Measurements from ENCODE around the gene TTC16. TPM values are rescaled to one million over a fixed set of nuclear protein-coding genes. Genes with fewer than 3 reads are reported as not detected.
A peak's percentile ranks its signal among the peaks of the same experiment; 100 is the strongest.

Gene TTC16
- total and polyA plus RNA-seq, 12 donors = under 0.01 to 1.0 (median 0.32) TPM; not detected in 2

GRCh38 chr9:127765418-127765817 is 49.5 kb downstream of the TTC16 start:
- H3K36me3 ChIP-seq (replicated peaks in 1 of 2) = no peaks in the 10 kb centered on the region
- no peak overlapping the region for H3K4me3 ChIP-seq
- no peak for DNase-seq
- H3K27ac ChIP-seq = no peak overlapping the region
- no peaks in the 10 kb centered on the region for H3K9me3 ChIP-seq (replicated peaks in 1 of 3)
- no peak for TF ChIP-seq POLR2A (IDR thresholded peaks at IDR 0.05)
- TF ChIP-seq CTCF (IDR thresholded peaks at IDR 0.05) = no peak
- WGBS, 4 donors = 73 to 83% (median 78%) methylated on average over 1 of the region's 1 CpG
- H3K27me3 ChIP-seq = no peaks in the 10 kb centered on the region
- H3K4me1 ChIP-seq (replicated peaks in 1 of 2) = peaks cover 0 to 18% of the 10 kb centered on the region in 2 donors
- intact Hi-C loops (cut with DNase I) = no loop called here

DNA sequence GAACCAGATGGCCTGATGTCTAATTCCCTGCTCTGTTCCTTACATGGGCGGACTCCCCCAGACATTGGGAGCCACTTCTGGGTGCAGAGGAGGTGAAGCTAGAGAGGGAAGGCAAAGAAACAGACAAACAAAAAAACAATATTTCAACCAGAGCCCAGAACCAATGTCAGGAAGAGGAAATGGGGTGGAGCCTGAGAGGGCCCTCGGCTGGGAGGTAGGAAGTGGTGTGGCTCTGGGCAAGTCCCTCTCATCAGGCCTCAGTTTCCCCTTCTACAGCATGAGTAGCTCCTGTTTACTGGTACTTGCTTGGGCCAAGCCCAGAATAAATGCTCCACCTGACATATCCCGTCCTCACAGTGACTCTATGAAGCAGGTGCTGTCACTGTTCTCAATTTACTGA is 51.5 kb downstream of the TTC16 start:
- H3K9me3 ChIP-seq (replicated peaks in 1 of 3) = no peaks in the 10 kb centered on the region
- WGBS, 4 donors = 34 to 65% (median 50%) methylated on average over 2 to 3 of the region's 3 CpGs
- TF ChIP-seq CTCF (IDR thresholded peaks at IDR 0.05) = no peak
- no peak for TF ChIP-seq POLR2A (IDR thresholded peaks at IDR 0.05)
- peak overlapping the region in 2 of 5 donors; percentile 41 to 67 for H3K27ac ChIP-seq
- H3K27me3 ChIP-seq = no peaks in the 10 kb centered on the region
- DNase-seq = no peak
- peaks cover 5 to 21% of the 10 kb centered on the region in 2 donors for H3K4me1 ChIP-seq (replicated peaks in 1 of 2)
- intact Hi-C loops (cut with DNase I) = no loop called here
- H3K4me3 ChIP-seq = no peak overlapping the region
- H3K36me3 ChIP-seq (replicated peaks in 1 of 2) = no peaks in the 10 kb centered on the region

DNA sequence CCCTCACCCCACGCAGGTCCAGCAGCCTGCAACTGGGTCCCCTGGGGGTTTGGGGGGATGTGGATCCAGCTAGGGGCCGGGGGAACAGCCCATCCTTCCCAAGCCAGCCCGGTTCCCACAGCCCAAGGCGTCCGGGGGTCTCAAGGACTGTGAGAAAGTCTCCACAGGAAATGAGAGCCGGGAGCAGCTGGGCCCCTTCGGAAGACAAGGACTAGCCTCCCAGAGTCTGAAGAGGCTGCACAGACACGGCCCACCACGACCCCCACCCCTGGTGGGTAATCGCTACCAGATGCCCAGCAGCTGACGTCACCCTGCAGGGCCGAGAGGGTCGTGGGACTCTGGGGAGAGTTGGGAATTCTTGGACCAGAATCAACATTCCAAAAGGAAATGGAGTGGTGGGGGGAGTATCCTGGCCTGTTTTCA is 52.0 kb downstream of the TTC16 start:
- Histone ChIP-seq H3K9me3 (replicated peaks in 1 of 3) (no peaks in the 10 kb centered on the region), H3K27ac (peak overlapping the region in 2 of 5 donors; percentile 41 to 67), H3K4me3 (no peak overlapping the region), H3K4me1 (replicated peaks in 1 of 2) (peaks cover 5 to 19% of the 10 kb centered on the region in 2 donors), H3K27me3 (no peaks in the 10 kb centered on the region), H3K36me3 (replicated peaks in 1 of 2) (no peaks in the 10 kb centered on the region)
- WGBS, 4 donors = 32 to 52% (median 40%) methylated on average over 4 to 13 of the region's 13 CpGs
- DNase-seq = no peak
- TF ChIP-seq POLR2A (IDR thresholded peaks at IDR 0.05) = no peak
- TF ChIP-seq CTCF (IDR thresholded peaks at IDR 0.05) = no peak
- intact Hi-C loops (cut with DNase I) = no loop called here

DNA sequence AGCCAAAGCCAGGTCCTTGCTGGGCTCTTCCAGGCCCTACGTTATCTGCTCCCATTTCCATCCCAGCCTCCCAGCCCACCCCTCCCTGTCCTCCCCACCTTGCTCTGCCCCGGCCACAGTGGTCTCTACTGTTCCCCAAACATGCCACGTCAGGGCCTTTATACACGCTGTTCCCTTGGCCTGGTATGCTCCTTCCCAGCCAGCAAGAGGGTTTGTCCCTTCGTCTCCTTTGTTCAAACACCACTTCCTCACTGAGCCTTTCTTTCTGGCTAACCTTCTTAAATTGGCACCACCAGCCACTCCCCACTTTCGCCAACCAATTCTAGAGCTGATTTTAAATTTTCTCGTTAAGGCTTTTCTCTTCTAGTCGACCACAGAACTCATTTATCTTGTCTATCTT is 52.8 kb downstream of the TTC16 start:
- Histone ChIP-seq H3K27me3 (no peaks in the 10 kb centered on the region), H3K4me1 (replicated peaks in 1 of 2) (peaks cover 5 to 15% of the 10 kb centered on the region in 2 donors), H3K9me3 (replicated peaks in 1 of 3) (no peaks in the 10 kb centered on the region), H3K4me3 (no peak overlapping the region), H3K27ac (peak overlapping the region in 1 of 5 donors; percentile 67), H3K36me3 (replicated peaks in 1 of 2) (no peaks in the 10 kb centered on the region)
- no peak for TF ChIP-seq CTCF (IDR thresholded peaks at IDR 0.05)
- TF ChIP-seq POLR2A (IDR thresholded peaks at IDR 0.05) = no peak
- intact Hi-C loops (cut with DNase I) = no loop called here
- WGBS, 4 donors = 66 to 70% (median 69%) methylated on average over 7 to 8 of the region's 8 CpGs
- DNase-seq = no peak
